ENCODE data around the gene MAD1L1. TPM values are rescaled to one million over a fixed set of nuclear protein-coding genes. Genes with fewer than 3 reads are reported as not detected.
A peak's percentile ranks its signal among the peaks of the same experiment; 100 is the strongest.
"Not testable (repeated sequence)": the region's sequence is repeated elsewhere in the genome, so short reads cannot be mapped to it uniquely, and the experiment has no call there.

Gene MAD1L1
- total RNA-seq, 2 donors from 2014 or later = 34.2 to 53.5 TPM

- no peaks in the 10 kb centered on the region for H3K9me3 Mint-ChIP-seq
- H3K36me3 Mint-ChIP-seq = no peaks in the 10 kb centered on the region
- ATAC-seq = no peak
Measured at GRCh38 chr7:2165610-2166594, 66.8 kb downstream of the MAD1L1 start.

GRCh38 chr7:2165239-2165609 is 67.5 kb downstream of the MAD1L1 start:
- H3K9me3 Mint-ChIP-seq = no peaks in the 10 kb centered on the region
- H3K27ac Mint-ChIP-seq = no peak overlapping the region
- ATAC-seq (no peak), DNase-seq (ENCODE audit: low spot score in 2 of 2) (no peak)
- H3K36me3 Mint-ChIP-seq = no peaks in the 10 kb centered on the region

More at GRCh38 chr7:2165610-2166594, 66.8 kb downstream of the MAD1L1 start:
- DNase-seq (ENCODE audit: low spot score in 2 of 2) = no peak
- no peak overlapping the region for H3K27ac Mint-ChIP-seq

- H3K36me3 Mint-ChIP-seq = no peaks in the 10 kb centered on the region
- DNase-seq (ENCODE audit: low spot score in 2 of 2) = no peak
- no peaks in the 10 kb centered on the region for H3K9me3 Mint-ChIP-seq
- no peak overlapping the region for H3K27ac Mint-ChIP-seq
- ATAC-seq = no peak
Measured at GRCh38 chr7:2164646-2165045, 68.1 kb downstream of the MAD1L1 start.

GRCh38 chr7:2163600-2164555 is 68.9 kb downstream of the MAD1L1 start:
- peak overlapping the region in 1 of 2 donors; percentile 23 for H3K27ac Mint-ChIP-seq
- no peak for DNase-seq (ENCODE audit: low spot score in 2 of 2)
- H3K9me3 Mint-ChIP-seq = no peaks in the 10 kb centered on the region
- ATAC-seq = no peak
- H3K36me3 Mint-ChIP-seq = no peaks in the 10 kb centered on the region

GRCh38 chr7:2162959-2163358 is 69.8 kb downstream of the MAD1L1 start:
- Mint-ChIP-seq H3K36me3 (no peaks in the 10 kb centered on the region), H3K27ac (peak overlapping the region in 1 of 2 donors; percentile 1), H3K9me3 (no peaks in the 10 kb centered on the region)
- DNase-seq (ENCODE audit: low spot score in 2 of 2) (no peak), ATAC-seq (no peak)

- not testable (repeated sequence) for H3K27ac Mint-ChIP-seq; H3K9me3 Mint-ChIP-seq; DNase-seq (ENCODE audit: low spot score in 2 of 2); ATAC-seq; H3K36me3 Mint-ChIP-seq
Measured at GRCh38 chr7:2162004-2162902, 70.5 kb downstream of the MAD1L1 start.

GRCh38 chr7:2159176-2159520 is 73.6 kb downstream of the MAD1L1 start:
- Mint-ChIP-seq H3K9me3 (no peaks in the 10 kb centered on the region), H3K27ac (peak overlapping the region in 1 of 2 donors; percentile 33), H3K36me3 (no peaks in the 10 kb centered on the region)
- DNase-seq (ENCODE audit: low spot score in 2 of 2) = no peak
- no peak for ATAC-seq

GRCh38 chr7:2158331-2159175 is 74.2 kb downstream of the MAD1L1 start:
- DNase-seq (ENCODE audit: low spot score in 2 of 2) (no peak), ATAC-seq (no peak)
- no peaks in the 10 kb centered on the region for H3K9me3 Mint-ChIP-seq
- peak overlapping the region; percentile 33 to 46 for H3K27ac Mint-ChIP-seq
- no peaks in the 10 kb centered on the region for H3K36me3 Mint-ChIP-seq

GRCh38 chr7:2157473-2158279 is 75.1 kb downstream of the MAD1L1 start:
- DNase-seq (ENCODE audit: low spot score in 2 of 2) = no peak
- H3K9me3 Mint-ChIP-seq = no peaks in the 10 kb centered on the region
- H3K36me3 Mint-ChIP-seq = no peaks in the 10 kb centered on the region
- H3K27ac Mint-ChIP-seq = no peak overlapping the region
- ATAC-seq = no peak

- ATAC-seq = no peak
- no peaks in the 10 kb centered on the region for H3K36me3 Mint-ChIP-seq
- H3K27ac Mint-ChIP-seq = peak overlapping the region in 1 of 2 donors; percentile 53
- no peaks in the 10 kb centered on the region for H3K9me3 Mint-ChIP-seq
- no peak for DNase-seq (ENCODE audit: low spot score in 2 of 2)
Measured at GRCh38 chr7:2156756-2157472, 75.8 kb downstream of the MAD1L1 start.

GRCh38 chr7:2154831-2155230 is 77.9 kb downstream of the MAD1L1 start:
- H3K9me3 Mint-ChIP-seq = no peaks in the 10 kb centered on the region
- no peak for ATAC-seq

GRCh38 chr7:2154121-2154520 is 78.6 kb downstream of the MAD1L1 start:
- H3K27ac Mint-ChIP-seq = peak overlapping the region in 1 of 2 donors; percentile 46
- no peaks in the 10 kb centered on the region for H3K9me3 Mint-ChIP-seq
- ATAC-seq (no peak), DNase-seq (ENCODE audit: low spot score in 2 of 2) (no peak)
- no peaks in the 10 kb centered on the region for H3K36me3 Mint-ChIP-seq

More at GRCh38 chr7:2154831-2155230, 77.9 kb downstream of the MAD1L1 start:
- no peaks in the 10 kb centered on the region for H3K36me3 Mint-ChIP-seq
- no peak for DNase-seq (ENCODE audit: low spot score in 2 of 2)
- no peak overlapping the region for H3K27ac Mint-ChIP-seq

GRCh38 chr7:2152646-2153045 is 80.1 kb downstream of the MAD1L1 start:
- no peak overlapping the region for H3K27ac Mint-ChIP-seq
- DNase-seq (ENCODE audit: low spot score in 2 of 2) (no peak), ATAC-seq (no peak)
- no peaks in the 10 kb centered on the region for H3K36me3 Mint-ChIP-seq
- no peaks in the 10 kb centered on the region for H3K9me3 Mint-ChIP-seq

All from activated naive CD4-positive, alpha-beta T cell treated with anti-CD3 and anti-CD28 coated beads, Interleukin-2, amount 50 U/mL, for 72 hours (primary cell).